IMR-90 (cell line): ENCODE results near the gene MORN4. TPM values are rescaled to one million over a fixed set of nuclear protein-coding genes. Genes with fewer than 3 reads are reported as not detected.

Source experiments
- ATAC-seq: fragments of 200-7000 bp; cut with Tn5 transposase; 2 replicates; pipeline ENCODE4 v1.9.1; 2020; ENCODE audit warnings: low read depth, mild to moderate bottlenecking, moderate library complexity
- BruUV-seq: library from RNA; stranded (reverse); fragments of 400-500 nt; replicated peaks from 2 replicates; lab custom pipeline; 2021; lab: Mats Ljungman, UMichigan
- CTCF ChIA-PET: fragments of 300-600 bp; formaldehyde crosslinking; extraction: SDS; loops from one replicate; lab custom pipeline; 2021; ENCODE audit warnings: antibody characterized with exemption; lab: Yijun Ruan, JAX
- POLR2A ChIA-PET: fragments of 300-600 bp; sonication (Branson Sonifier 250); formaldehyde crosslinking; loops from one replicate; lab custom pipeline; 2022; ENCODE audit warnings: antibody characterized with exemption; ENCODE audit not compliant: unreplicated experiment; lab: Charles Lee
- DNase-seq: peaks from one replicate; pipeline ENCODE4 v3.0.0; 2013
- H2AFZ ChIP-seq: replicated peaks from 2 replicates; pipeline ENCODE3; 2013; ENCODE audit warnings: low read length, mild to moderate bottlenecking; ENCODE audit not compliant: poor library complexity
- H2AK5ac ChIP-seq: 2 replicates; pipeline ENCODE4 v1.6.1; 2013; ENCODE audit warnings: low read depth, low read length, inconsistent platforms
- H2AK9ac ChIP-seq: replicated peaks from 2 replicates; pipeline ENCODE3; 2013; ENCODE audit warnings: mild to moderate bottlenecking, low read depth, low read length, moderate library complexity; ENCODE audit not compliant: poor library complexity
- H2BK120ac ChIP-seq: 2 replicates; pipeline ENCODE4 v1.6.1; 2013; ENCODE audit warnings: low read depth, low read length, inconsistent platforms
- H2BK15ac ChIP-seq: 3 replicates; pipeline ENCODE4 v1.6.1; 2013; ENCODE audit warnings: low read depth, low read length, inconsistent platforms
- H2BK20ac ChIP-seq: 2 replicates; pipeline ENCODE4 v1.6.1; 2013; ENCODE audit warnings: low read depth, mild to moderate bottlenecking, inconsistent platforms, low read length, moderate library complexity
- H2BK5ac ChIP-seq: 2 replicates; pipeline ENCODE4 v1.6.1; 2013; ENCODE audit warnings: mild to moderate bottlenecking, low read depth, low read length, inconsistent platforms; ENCODE audit not compliant: poor library complexity, severe bottlenecking
- H3K14ac ChIP-seq: replicated peaks from 2 replicates; pipeline ENCODE4 v1.6.1; 2013; ENCODE audit warnings: low read depth, low read length, inconsistent platforms
- H3K18ac ChIP-seq: 2 replicates; pipeline ENCODE4 v1.6.1; 2013; ENCODE audit warnings: low read depth, low read length, control low read depth
- H3K23ac ChIP-seq: 2 replicates; pipeline ENCODE4 v1.6.1; 2013; ENCODE audit warnings: low read depth, low read length, inconsistent platforms
- H3K27ac ChIP-seq: 2 replicates; pipeline ENCODE4 v1.5.1; 2013; ENCODE audit warnings: mild to moderate bottlenecking, control low read depth, low read length; ENCODE audit not compliant: insufficient read depth
- H3K27me3 ChIP-seq: 2 replicates; pipeline ENCODE4 v1.6.1; 2013; ENCODE audit warnings: low read length; ENCODE audit not compliant: control insufficient read depth, insufficient read depth
- H3K36me3 ChIP-seq: 2 replicates; pipeline ENCODE4 v1.6.1; 2013; ENCODE audit warnings: low read length, mixed read lengths; ENCODE audit not compliant: control insufficient read depth, insufficient read depth
- H3K4ac ChIP-seq: 2 replicates; pipeline ENCODE4 v1.6.1; 2013; ENCODE audit warnings: low read depth, low read length, inconsistent platforms
- H3K4me1 ChIP-seq: 2 replicates; pipeline ENCODE4 v1.6.1; 2013; ENCODE audit warnings: low read length, mixed read lengths; ENCODE audit not compliant: control insufficient read depth, insufficient read depth
- H3K4me2 ChIP-seq: 2 replicates; pipeline ENCODE4 v1.6.1; 2013; ENCODE audit warnings: low read depth, mild to moderate bottlenecking, control low read depth, low read length, moderate library complexity
- H3K4me3 ChIP-seq: 2 replicates; pipeline ENCODE4 v1.5.1; 2013; ENCODE audit warnings: low read depth, mild to moderate bottlenecking, control low read depth, low read length, moderate library complexity; ENCODE audit not compliant: insufficient read depth
- H3K56ac ChIP-seq: 2 replicates; pipeline ENCODE4 v1.6.1; 2013; ENCODE audit warnings: low read length, inconsistent platforms; ENCODE audit not compliant: insufficient read depth; ENCODE audit errors: extremely low read depth
- H3K79me1 ChIP-seq, 2 experiments: 2 replicates each; pipeline ENCODE4 v1.6.1; 2013; ENCODE audit warnings: low read length in 2 of 2, inconsistent platforms in 1 of 2, low read depth in 1 of 2
- H3K9ac ChIP-seq: 2 replicates; pipeline ENCODE4 v1.6.1; 2013; ENCODE audit warnings: low read depth, low read length, control low read depth
- H3K9me1 ChIP-seq: 2 replicates; pipeline ENCODE4 v1.6.1; 2013; ENCODE audit warnings: low read length, inconsistent platforms; ENCODE audit not compliant: insufficient read depth
- H3K9me3 ChIP-seq: 2 replicates; pipeline ENCODE4 v1.6.1; 2013; ENCODE audit warnings: low read length; ENCODE audit not compliant: control insufficient read depth, insufficient read depth
- H4K20me1 ChIP-seq: 2 replicates; pipeline ENCODE4 v1.6.1; 2013; ENCODE audit warnings: low read length, inconsistent platforms; ENCODE audit not compliant: insufficient read depth
- H4K5ac ChIP-seq: 2 replicates; pipeline ENCODE4 v1.6.1; 2013; ENCODE audit warnings: mild to moderate bottlenecking, low read depth, low read length, control low read depth
- H4K8ac ChIP-seq, 2 experiments: 2 replicates each; pipeline ENCODE4 v1.6.1; 2013; ENCODE audit warnings: low read depth in 2 of 2, low read length in 2 of 2, control low read depth in 1 of 2, inconsistent platforms in 1 of 2
- H4K91ac ChIP-seq: 2 replicates; pipeline ENCODE4 v1.6.1; 2013; ENCODE audit warnings: low read depth, low read length, inconsistent platforms; ENCODE audit not compliant: insufficient read depth
- BHLHE40 ChIP-seq: fragments of 150-350 bp; IDR thresholded peaks from 2 replicates; pipeline ENCODE4 v1.6.1; 2016; ENCODE audit warnings: mild to moderate bottlenecking, low read depth, low read length
- CHD1 ChIP-seq: IDR thresholded peaks from 2 replicates; pipeline ENCODE4 v1.6.1; 2012; ENCODE audit warnings: low read depth, low read length, improper control_type of control experiment
- CTCF ChIP-seq: conservative IDR thresholded peaks from 2 replicates; pipeline ENCODE4 v1.5.1; 2012; ENCODE audit warnings: mild to moderate bottlenecking, low read depth, low read length, improper control_type of control experiment
- MXI1 ChIP-seq: IDR thresholded peaks from 2 replicates; pipeline ENCODE4 v1.6.1; 2012; ENCODE audit warnings: low read depth, mild to moderate bottlenecking, low read length, moderate library complexity, borderline replicate concordance
- POLR2A ChIP-seq: IDR thresholded peaks from 2 replicates; pipeline ENCODE4 v1.6.1; 2012; ENCODE audit warnings: mild to moderate bottlenecking, low read depth, low read length
- RAD21 ChIP-seq: IDR thresholded peaks from 2 replicates; pipeline ENCODE4 v1.6.1; 2012; ENCODE audit warnings: low read length, improper control_type of control experiment
- RCOR1 ChIP-seq: IDR thresholded peaks from 2 replicates; pipeline ENCODE4 v1.6.1; 2012; ENCODE audit warnings: mild to moderate bottlenecking, low read length, improper control_type of control experiment; ENCODE audit not compliant: insufficient replicate concordance
- RFX5 ChIP-seq: IDR thresholded peaks from 2 replicates; pipeline ENCODE4 v1.8.0; 2012; ENCODE audit warnings: low read depth, mild to moderate bottlenecking, low read length, moderate library complexity
- USF2 ChIP-seq: fragments of 150-350 bp; IDR thresholded peaks from 2 replicates; pipeline ENCODE4 v1.6.1; 2017; ENCODE audit warnings: mild to moderate bottlenecking, antibody characterized with exemption, low read length, low read depth
- WGBS, 2 experiments: methylation state at CpG; one replicate each; pipeline versions ENCODE4 v1.1.5 to v1.1.7; 2013; ENCODE audit warnings: missing lambda C conversion rate in 2 of 2; ENCODE audit not compliant: insufficient read length in 1 of 2; ENCODE audit errors: extremely low coverage in 2 of 2; 5-methylcytosine and 5-hydroxymethylcytosine counted together
- dilution Hi-C: fragments of 300-500 bp; cut with HindIII; formaldehyde crosslinking; loops from one replicate; pipeline ENCODE4 v1.14.3; 2018; ENCODE audit warnings: low sequenced_read_pairs; ENCODE audit not compliant: unreplicated experiment
- in situ Hi-C: fragments of 300-500 bp; cut with MboI; formaldehyde crosslinking; loops from 3 replicates; pipeline ENCODE4 v1.14.3; 2019; ENCODE audit warnings: low sequenced_read_pairs, inconsistent platforms, mixed read lengths
- intact Hi-C: fragments of 100-400 bp; cut with micrococcal nuclease; formaldehyde crosslinking; loops from 2 replicates; pipeline ENCODE4 v1.10.0; 2022
- polyA plus RNA-seq, 3 experiments: library from polyadenylated mRNA; depleted of rRNA; stranded (reverse); fragments of >200 nt; gene quantifications; 2 replicates each; pipeline ENCODE4 v1.2.3, GENCODE V29; 2012; ENCODE audit warnings: low replicate concordance in 1 of 3
- total RNA-seq: library from RNA; depleted of rRNA; stranded (reverse); fragments of >200 nt; gene quantifications from 2 replicates; pipeline ENCODE4 v1.2.3, GENCODE V29; 2012

The MORN4 gene
- total and polyA plus RNA-seq, 2 of the 4 experiments (the other 2 are of a cell fraction): 3.2 to 8.4 TPM

- no peak for DNase-seq
- no peak overlapping the region for H3K27ac ChIP-seq
- no peak overlapping the region for H2AK5ac ChIP-seq
- H3K4ac ChIP-seq: no peak overlapping the region
- H3K36me3 ChIP-seq: peaks cover 52% of the 10 kb centered on the region
- no peak for ATAC-seq
- H3K4me1 ChIP-seq: peaks cover 10% of the 10 kb centered on the region
- no peak overlapping the region for H2BK5ac ChIP-seq
- no peak overlapping the region for H2BK120ac ChIP-seq
- H3K56ac ChIP-seq: no peak overlapping the region
- H2BK20ac ChIP-seq: no peak overlapping the region
- POLR2A ChIA-PET: interaction anchor here (0.6 kb wide), 1 partner anchor 120 kb away, joined by 8 read pairs; no protein-coding TSS in a partner anchor
- H3K23ac ChIP-seq: no peak overlapping the region
- peaks cover 52% of the 10 kb centered on the region for H4K20me1 ChIP-seq
- no peak overlapping the region for H2AFZ ChIP-seq
- dilution Hi-C loops: no loop called here
- H3K4me3 ChIP-seq: no peak overlapping the region
- H2AK9ac ChIP-seq: no peak overlapping the region
- H4K8ac ChIP-seq: no peak overlapping the region
- no peak overlapping the region for H4K91ac ChIP-seq
- WGBS, 2 experiments: 94% methylated on average over 14 of the region's 16 CpGs; no CpG with 5 or more reads in 1 of the 2 experiments
- H3K18ac ChIP-seq: no peak overlapping the region
- BruUV-seq: no TSS peak
- CTCF ChIA-PET: no interaction called here
- no peak overlapping the region for H4K5ac ChIP-seq
- no peaks in the 10 kb centered on the region for H3K27me3 ChIP-seq
- no peaks in the 10 kb centered on the region for H3K9me3 ChIP-seq
- in situ Hi-C loops: loop anchor here (5.0 kb wide), 1 partner anchor 53 kb away; no protein-coding TSS in a partner anchor
- peaks cover 11 to 65% of the 10 kb centered on the region in 2 experiments for H3K79me1 ChIP-seq
- no peak overlapping the region for H3K9ac ChIP-seq
- TF ChIP-seq RAD21: no peak
- TF ChIP-seq BHLHE40: no peak
- no peak for TF ChIP-seq CTCF
- no peak for TF ChIP-seq RCOR1
- no peak for TF ChIP-seq RFX5
- TF ChIP-seq POLR2A: no peak
- TF ChIP-seq USF2: no peak
- TF ChIP-seq MXI1: no peak
- TF ChIP-seq CHD1: no peak
- H3K9me1 ChIP-seq: peaks cover 10% of the 10 kb centered on the region
- H3K14ac ChIP-seq: no peak overlapping the region
- intact Hi-C loops: no loop called here
- no peak overlapping the region for H2BK15ac ChIP-seq
- no peak overlapping the region for H3K4me2 ChIP-seq
Observed at GRCh38 chr10:97679594-97679993, 46.3 kb upstream of the MORN4 start.
